ENCODE measurements around the gene PIANP.
A peak's percentile ranks its signal among the peaks of the same experiment; 100 is the strongest.

PIANP gene

GRCh38 chr12:6685814-6686213 lies 14.8 kb downstream of the PIANP start:
- Histone ChIP-seq H3K4me1 (ENCODE audit: low read length) (peaks cover 18% of the 10 kb centered on the region), H3K9me3 (replicated peaks; ENCODE audit: insufficient read depth, low read length) (no peaks in the 10 kb centered on the region), H3K4me2 (ENCODE audit: low read depth, low read length) (peak overlapping the region; percentile 25; the same call in 1 of the 2 replicates), H3K27ac (ENCODE audit: low read length) (no peak overlapping the region), H3K36me3 (replicated peaks; ENCODE audit: insufficient read depth, low read length) (no peaks in the 10 kb centered on the region), H3K9ac (ENCODE audit: low read length) (no peak overlapping the region), H3F3A (ENCODE audit: insufficient read depth, low read length) (no peaks in the 10 kb centered on the region), H3K79me2 (ENCODE audit: low read length) (peaks cover 90% of the 10 kb centered on the region), H4K20me1 (ENCODE audit: insufficient read depth, low read length) (0 out of 2 replicates have a peak, but pooled peaks cover 3% of the 10 kb centered on the region), H3K9me2 (replicated peaks; ENCODE audit: insufficient read depth, low read length) (no peaks in the 10 kb centered on the region), H2AFZ (ENCODE audit: low read length) (no peak overlapping the region), H3K27me3 (replicated peaks; ENCODE audit: insufficient read depth, low read length) (no peaks in the 10 kb centered on the region), H3K4me3 (ENCODE audit: low read length) (no peak overlapping the region)
- TF ChIP-seq CTCF (IDR thresholded peaks at IDR 0.05; ENCODE audit: low read length): no peak
- TF ChIP-seq EZH2 (optimal IDR thresholded peaks at IDR 0.05; ENCODE audit: low read depth, low read length): no peak
- no peak for TF ChIP-seq EZH2phosphoT487 (IDR thresholded peaks at IDR 0.05; ENCODE audit: low read length)
- DNase-seq: no peak

DNA sequence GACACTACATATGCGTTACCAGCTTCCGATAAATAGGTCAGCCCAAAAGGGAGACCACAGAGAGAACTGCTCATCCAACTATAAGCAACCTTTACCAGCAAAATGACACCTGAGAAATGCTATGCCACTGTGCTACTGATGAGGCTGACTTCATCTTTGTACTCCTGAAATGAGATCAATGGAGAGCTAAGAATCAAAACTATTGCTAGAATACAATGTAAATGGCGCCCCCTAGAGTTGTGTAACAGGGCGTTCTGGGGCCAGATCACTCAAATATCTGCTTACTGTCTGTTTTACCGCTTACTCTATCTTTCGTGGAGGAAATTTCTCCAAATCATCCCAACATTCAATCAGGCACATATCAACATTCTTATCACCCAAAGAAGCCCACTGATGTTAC lies 16.0 kb downstream of the PIANP start:
- H3K27me3 ChIP-seq (replicated peaks; ENCODE audit: insufficient read depth, low read length): no peaks in the 10 kb centered on the region
- peak; percentile 33 for DNase-seq
- H4K20me1 ChIP-seq (ENCODE audit: insufficient read depth, low read length): 0 out of 2 replicates have a peak, but pooled peaks cover 3% of the 10 kb centered on the region
- peaks cover 95% of the 10 kb centered on the region for H3K79me2 ChIP-seq (ENCODE audit: low read length)
- no peak overlapping the region for H3K4me3 ChIP-seq (ENCODE audit: low read length)
- no peaks in the 10 kb centered on the region for H3F3A ChIP-seq (ENCODE audit: insufficient read depth, low read length)
- no peak overlapping the region for H2AFZ ChIP-seq (ENCODE audit: low read length)
- TF ChIP-seq EZH2 (optimal IDR thresholded peaks at IDR 0.05; ENCODE audit: low read depth, low read length): no peak
- TF ChIP-seq CTCF (IDR thresholded peaks at IDR 0.05; ENCODE audit: low read length): peak; percentile 59
- TF ChIP-seq EZH2phosphoT487 (IDR thresholded peaks at IDR 0.05; ENCODE audit: low read length): no peak
- no peak overlapping the region for H3K27ac ChIP-seq (ENCODE audit: low read length)
- no peak overlapping the region for H3K9ac ChIP-seq (ENCODE audit: low read length)
- H3K9me2 ChIP-seq (replicated peaks; ENCODE audit: insufficient read depth, low read length): no peaks in the 10 kb centered on the region
- no peaks in the 10 kb centered on the region for H3K9me3 ChIP-seq (replicated peaks; ENCODE audit: insufficient read depth, low read length)
- H3K36me3 ChIP-seq (replicated peaks; ENCODE audit: insufficient read depth, low read length): no peaks in the 10 kb centered on the region
- H3K4me1 ChIP-seq (ENCODE audit: low read length): peaks cover 18% of the 10 kb centered on the region
- H3K4me2 ChIP-seq (ENCODE audit: low read depth, low read length): no peak overlapping the region

GRCh38 chr12:6676962-6677361 lies 23.7 kb downstream of the PIANP start:
- Histone ChIP-seq H4K20me1 (ENCODE audit: insufficient read depth, low read length) (no peaks in the 10 kb centered on the region), H3K9me3 (replicated peaks; ENCODE audit: insufficient read depth, low read length) (no peaks in the 10 kb centered on the region), H3K36me3 (replicated peaks; ENCODE audit: insufficient read depth, low read length) (peaks cover 29% of the 10 kb centered on the region), H3K4me3 (ENCODE audit: low read length) (no peak overlapping the region), H3K27ac (ENCODE audit: low read length) (no peak overlapping the region), H3K4me1 (ENCODE audit: low read length) (no peaks in the 10 kb centered on the region), H3K9ac (ENCODE audit: low read length) (no peak overlapping the region), H3K4me2 (ENCODE audit: low read depth, low read length) (no peak overlapping the region), H3K27me3 (replicated peaks; ENCODE audit: insufficient read depth, low read length) (no peaks in the 10 kb centered on the region), H3F3A (ENCODE audit: insufficient read depth, low read length) (no peaks in the 10 kb centered on the region), H3K79me2 (ENCODE audit: low read length) (peaks cover 42% of the 10 kb centered on the region), H3K9me2 (replicated peaks; ENCODE audit: insufficient read depth, low read length) (no peaks in the 10 kb centered on the region), H2AFZ (ENCODE audit: low read length) (no peak overlapping the region)
- DNase-seq: no peak
- no peak for TF ChIP-seq EZH2phosphoT487 (IDR thresholded peaks at IDR 0.05; ENCODE audit: low read length)
- TF ChIP-seq EZH2 (optimal IDR thresholded peaks at IDR 0.05; ENCODE audit: low read depth, low read length): no peak
- no peak for TF ChIP-seq CTCF (IDR thresholded peaks at IDR 0.05; ENCODE audit: low read length)
